ENCODE measurements around the gene HID1.

HID1 gene

DNA sequence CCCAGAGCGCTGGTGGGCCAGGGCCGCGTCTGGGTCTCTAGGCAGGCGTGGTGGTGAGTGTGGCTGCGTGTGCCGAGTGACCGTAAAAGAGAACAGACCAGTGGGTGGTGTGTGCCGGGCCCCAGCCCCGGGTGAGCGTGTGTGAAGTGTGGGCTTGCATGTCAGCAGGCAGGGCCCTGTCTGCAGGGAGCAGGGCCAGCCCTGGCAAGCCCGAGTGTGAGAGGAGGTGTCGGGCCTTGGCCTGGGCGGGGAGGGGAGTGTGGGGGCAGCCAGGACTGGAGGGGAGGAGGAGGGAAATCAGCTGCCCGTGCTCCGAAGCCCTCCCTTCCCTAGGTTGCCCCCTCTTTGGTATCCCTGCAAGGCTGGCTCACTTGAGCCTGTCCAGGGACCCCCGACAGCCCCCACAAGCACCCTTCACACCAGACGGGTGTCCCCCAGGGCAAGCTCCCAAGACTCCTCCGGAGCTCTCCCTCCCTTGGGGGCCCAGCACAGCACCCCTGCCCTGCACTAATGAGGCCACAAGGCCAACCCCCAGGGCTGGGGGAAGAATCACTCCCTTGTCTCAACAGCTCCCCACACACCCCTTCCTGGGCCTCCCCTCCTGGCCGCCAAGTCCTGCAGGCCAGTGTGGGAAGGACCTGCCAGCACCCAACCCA is 51.4 kb downstream of the HID1 start:
- Histone ChIP-seq H3K4me1 (no peaks in the 10 kb centered on the region), H3K9me3 (no peaks in the 10 kb centered on the region), H3K27me3 (peaks cover 38% of the 10 kb centered on the region), H3K36me3 (no peaks in the 10 kb centered on the region), H3K4me3 (ENCODE audit: low read depth, low read length) (no peak overlapping the region)
- TF ChIP-seq, protein P1, sequence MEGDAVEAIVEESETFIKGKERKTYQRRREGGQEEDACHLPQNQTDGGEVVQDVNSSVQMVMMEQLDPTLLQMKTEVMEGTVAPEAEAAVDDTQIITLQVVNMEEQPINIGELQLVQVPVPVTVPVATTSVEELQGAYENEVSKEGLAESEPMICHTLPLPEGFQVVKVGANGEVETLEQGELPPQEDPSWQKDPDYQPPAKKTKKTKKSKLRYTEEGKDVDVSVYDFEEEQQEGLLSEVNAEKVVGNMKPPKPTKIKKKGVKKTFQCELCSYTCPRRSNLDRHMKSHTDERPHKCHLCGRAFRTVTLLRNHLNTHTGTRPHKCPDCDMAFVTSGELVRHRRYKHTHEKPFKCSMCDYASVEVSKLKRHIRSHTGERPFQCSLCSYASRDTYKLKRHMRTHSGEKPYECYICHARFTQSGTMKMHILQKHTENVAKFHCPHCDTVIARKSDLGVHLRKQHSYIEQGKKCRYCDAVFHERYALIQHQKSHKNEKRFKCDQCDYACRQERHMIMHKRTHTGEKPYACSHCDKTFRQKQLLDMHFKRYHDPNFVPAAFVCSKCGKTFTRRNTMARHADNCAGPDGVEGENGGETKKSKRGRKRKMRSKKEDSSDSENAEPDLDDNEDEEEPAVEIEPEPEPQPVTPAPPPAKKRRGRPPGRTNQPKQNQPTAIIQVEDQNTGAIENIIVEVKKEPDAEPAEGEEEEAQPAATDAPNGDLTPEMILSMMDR (IDR thresholded peaks at IDR 0.05; ENCODE audit: low read depth, low read length), result no peak
- DNase-seq, result no peak

DNA sequence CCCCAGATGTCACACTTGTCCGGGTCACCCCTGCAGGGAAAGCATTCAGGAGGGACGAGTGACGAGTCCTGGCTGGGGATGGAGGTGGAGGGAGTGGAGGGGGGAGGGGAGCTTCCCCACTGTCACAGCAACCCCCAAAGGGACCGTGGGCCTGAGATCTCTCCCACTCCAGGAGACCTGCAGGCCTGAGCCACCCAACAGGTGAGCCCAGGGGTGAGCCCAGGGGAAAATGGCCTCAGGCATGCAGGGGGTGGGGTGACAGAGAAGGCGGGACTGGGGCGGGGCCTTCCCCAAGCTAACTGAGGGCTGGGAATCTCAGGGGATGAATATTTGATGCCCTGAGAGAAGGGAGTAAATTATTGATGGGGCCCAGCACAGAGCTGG is 51.9 kb downstream of the HID1 start:
- H3K9me3 ChIP-seq, result no peaks in the 10 kb centered on the region
- TF ChIP-seq, protein P1 (IDR thresholded peaks at IDR 0.05; ENCODE audit: low read depth, low read length), result no peak
- DNase-seq, result no peak
- peaks cover 33% of the 10 kb centered on the region for H3K27me3 ChIP-seq
- H3K4me3 ChIP-seq (ENCODE audit: low read depth, low read length), result no peak overlapping the region
- no peaks in the 10 kb centered on the region for H3K36me3 ChIP-seq
- H3K4me1 ChIP-seq, result no peaks in the 10 kb centered on the region

DNA sequence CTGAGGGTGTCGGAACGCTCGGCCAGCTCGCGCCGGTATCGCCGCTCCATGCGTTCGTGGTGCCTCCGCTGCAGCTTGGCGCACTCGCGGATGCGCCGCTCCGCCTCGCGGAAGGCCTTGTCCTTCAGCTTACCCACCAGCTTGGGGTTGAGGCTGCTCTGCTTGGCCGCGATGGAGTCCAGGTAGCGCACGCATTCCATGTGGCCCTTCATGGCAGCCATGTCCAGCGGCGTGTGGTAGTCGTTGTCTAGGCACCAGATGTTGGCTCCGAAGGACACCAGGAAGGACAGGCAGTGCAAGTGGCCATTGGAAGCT is 52.3 kb downstream of the HID1 start:
- TF ChIP-seq, protein P1 (IDR thresholded peaks at IDR 0.05; ENCODE audit: low read depth, low read length), result no peak

DNA sequence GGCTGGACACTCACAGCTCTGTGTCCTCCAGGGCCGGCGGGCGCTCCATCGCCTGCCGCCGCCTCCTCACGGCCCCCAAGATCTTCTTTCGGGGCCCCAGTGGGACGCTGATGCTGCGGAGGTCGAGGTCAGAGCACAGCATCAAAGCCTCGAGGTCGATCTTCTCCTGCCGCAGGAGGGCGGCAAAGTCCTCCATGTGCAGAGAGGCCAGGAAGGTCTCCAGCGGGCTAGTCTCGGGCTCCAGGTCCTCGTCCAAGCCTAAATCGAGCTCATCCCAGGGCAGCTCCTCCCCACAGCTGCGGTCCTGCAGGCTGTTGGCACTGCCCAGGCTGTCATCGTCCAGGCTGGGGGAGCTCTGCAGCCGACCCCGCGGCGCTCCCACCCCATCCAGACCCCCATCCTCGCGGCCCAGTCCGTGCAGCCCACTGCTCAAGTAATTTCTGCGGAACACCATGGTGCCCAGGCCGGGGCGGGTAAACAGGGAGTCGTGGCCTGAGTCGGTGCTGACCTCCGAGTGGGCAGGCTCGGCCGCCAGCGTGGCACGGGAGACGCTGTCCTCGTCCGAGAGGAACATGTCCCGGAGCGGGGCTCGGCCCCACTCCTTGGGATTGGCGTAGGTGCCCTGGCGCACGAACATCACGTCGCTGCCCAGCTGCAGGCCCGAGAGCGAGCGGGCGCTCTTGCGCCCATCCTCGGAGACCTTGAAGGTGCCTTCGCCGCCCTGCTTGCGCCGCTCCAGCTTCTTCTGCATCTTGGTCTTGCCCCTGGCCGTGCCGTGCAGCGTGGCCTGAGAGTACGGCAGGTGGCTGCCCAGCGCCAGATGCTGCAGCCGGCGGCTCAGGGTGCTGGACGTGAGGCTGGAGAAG is 52.9 kb downstream of the HID1 start:
- Histone ChIP-seq H3K4me1 (no peaks in the 10 kb centered on the region), H3K36me3 (no peaks in the 10 kb centered on the region), H3K9me3 (no peaks in the 10 kb centered on the region), H3K4me3 (ENCODE audit: low read depth, low read length) (no peak overlapping the region), H3K27me3 (peaks cover 24% of the 10 kb centered on the region)
- DNase-seq, result no peak
- TF ChIP-seq, protein P1 (IDR thresholded peaks at IDR 0.05; ENCODE audit: low read depth, low read length), result no peak

More for the DNA sequence above, 52.3 kb downstream of the HID1 start:
- no peak for DNase-seq
- H3K4me1 ChIP-seq, result no peaks in the 10 kb centered on the region
- no peaks in the 10 kb centered on the region for H3K9me3 ChIP-seq
- no peak overlapping the region for H3K4me3 ChIP-seq (ENCODE audit: low read depth, low read length)
- H3K36me3 ChIP-seq, result no peaks in the 10 kb centered on the region
- H3K27me3 ChIP-seq, result peaks cover 30% of the 10 kb centered on the region

DNA sequence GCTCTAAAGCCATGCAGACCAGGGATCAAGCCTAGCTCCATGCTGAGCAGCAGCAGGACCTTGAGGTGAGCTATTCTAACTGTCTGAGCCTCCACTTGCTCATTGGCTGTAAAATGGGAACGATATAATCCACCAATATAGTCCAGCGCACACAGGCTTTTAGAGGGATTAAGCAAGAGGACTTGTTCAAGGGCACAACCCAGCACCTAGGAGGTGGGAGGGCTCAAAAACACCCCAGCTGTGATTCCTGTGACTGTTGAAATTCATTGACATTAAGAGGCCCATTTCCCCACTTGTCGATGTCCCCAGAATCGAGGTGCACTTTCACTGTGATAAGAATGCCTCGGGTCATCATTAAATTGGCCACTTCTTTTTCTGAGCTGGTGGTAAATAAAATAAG is 53.7 kb downstream of the HID1 start:
- peaks cover 16% of the 10 kb centered on the region for H3K27me3 ChIP-seq
- DNase-seq, result no peak
- TF ChIP-seq, protein P1 (IDR thresholded peaks at IDR 0.05; ENCODE audit: low read depth, low read length), result no peak

DNA sequence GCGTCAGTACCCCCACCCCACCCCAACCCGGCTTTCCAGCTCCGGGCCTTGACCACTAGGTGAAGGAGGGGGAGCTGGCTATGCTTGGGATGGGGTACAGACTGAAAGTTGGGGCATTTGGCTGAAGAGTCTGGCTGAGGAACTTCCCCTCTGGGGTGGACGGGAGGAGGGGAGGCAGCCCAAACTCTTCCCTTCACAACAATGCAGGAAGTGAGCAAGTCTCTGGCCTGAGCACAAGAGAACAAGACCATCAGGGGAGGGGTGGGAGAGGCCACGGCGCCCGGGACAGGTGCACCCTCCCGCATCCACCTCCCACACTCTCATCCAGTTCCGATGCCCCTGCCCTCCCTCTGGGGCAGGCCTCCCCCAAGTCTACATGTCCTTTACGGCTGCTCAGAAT is 55.1 kb downstream of the HID1 start:
- DNase-seq, result no peak
- Histone ChIP-seq H3K4me1 (no peaks in the 10 kb centered on the region), H3K36me3 (no peaks in the 10 kb centered on the region), H3K4me3 (ENCODE audit: low read depth, low read length) (no peak overlapping the region), H3K9me3 (no peaks in the 10 kb centered on the region), H3K27me3 (peaks cover 3% of the 10 kb centered on the region)
- TF ChIP-seq, protein P1 (IDR thresholded peaks at IDR 0.05; ENCODE audit: low read depth, low read length), result no peak

More for the DNA sequence above, 53.7 kb downstream of the HID1 start:
- no peak overlapping the region for H3K4me3 ChIP-seq (ENCODE audit: low read depth, low read length)
- H3K4me1 ChIP-seq, result no peaks in the 10 kb centered on the region
- H3K9me3 ChIP-seq, result no peaks in the 10 kb centered on the region
- H3K36me3 ChIP-seq, result no peaks in the 10 kb centered on the region
